Smooth muscle cell of the coronary artery (primary cell): ENCODE results near the gene TMEM161A. TPM values are rescaled to one million over a fixed set of nuclear protein-coding genes. Genes with fewer than 3 reads are reported as not detected.

Experiments
- total RNA-seq: library from RNA; depleted of rRNA; stranded (reverse); fragments of >200 nt; gene quantifications from 2 replicates; pipeline ENCODE4 v1.2.3, GENCODE V29; 2014; ENCODE audit warnings: low replicate concordance

The TMEM161A gene
- 20.6 and 32.3 TPM in 2 replicates for total RNA-seq

DNA sequence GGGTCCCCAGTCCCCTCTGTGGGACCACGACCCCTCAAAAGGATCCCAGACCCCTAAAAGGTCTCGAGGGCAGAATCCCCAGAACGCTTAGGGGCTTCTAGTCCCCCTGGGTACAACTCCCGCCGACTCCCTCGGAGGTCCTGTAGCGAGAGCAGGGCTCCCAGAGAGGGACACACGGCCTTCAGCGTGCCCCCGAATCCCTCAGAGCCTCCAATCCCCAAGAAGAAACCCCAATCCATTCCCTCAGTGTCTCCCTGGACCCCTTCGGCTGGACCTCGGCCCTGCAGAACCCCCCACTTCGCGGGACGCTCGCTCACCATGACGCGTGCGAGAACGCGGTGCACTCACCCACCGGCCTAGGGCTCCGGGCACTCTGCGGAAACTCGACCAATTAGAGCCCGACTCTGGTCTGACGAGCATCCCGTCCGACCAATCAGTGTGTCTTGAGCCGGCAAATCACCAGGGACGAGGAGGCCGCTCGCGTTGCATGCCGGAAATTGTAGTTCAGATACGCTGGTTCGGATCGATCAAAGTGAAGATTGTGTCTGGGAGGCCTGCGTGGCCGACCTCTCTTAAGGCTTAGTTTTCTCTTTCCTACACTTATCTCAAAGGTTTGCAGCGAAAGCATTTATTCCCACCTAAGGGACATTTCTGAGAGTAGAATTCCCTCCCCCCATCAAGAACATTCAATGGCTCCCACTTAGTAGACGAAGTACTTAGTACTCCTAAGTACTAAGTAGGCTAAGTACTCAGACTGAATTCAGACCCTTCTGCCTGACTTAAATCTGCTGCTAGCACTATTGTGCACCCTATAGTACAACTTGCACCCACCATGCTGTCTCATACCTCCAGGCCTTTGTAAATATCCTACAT, at the start of gene TMEM161A:
TSS of gene TMEM161A (minus strand) at position 370 of the 873 bp plus-strand sequence. CDS start at position 320, 50 bp downstream.

DNA sequence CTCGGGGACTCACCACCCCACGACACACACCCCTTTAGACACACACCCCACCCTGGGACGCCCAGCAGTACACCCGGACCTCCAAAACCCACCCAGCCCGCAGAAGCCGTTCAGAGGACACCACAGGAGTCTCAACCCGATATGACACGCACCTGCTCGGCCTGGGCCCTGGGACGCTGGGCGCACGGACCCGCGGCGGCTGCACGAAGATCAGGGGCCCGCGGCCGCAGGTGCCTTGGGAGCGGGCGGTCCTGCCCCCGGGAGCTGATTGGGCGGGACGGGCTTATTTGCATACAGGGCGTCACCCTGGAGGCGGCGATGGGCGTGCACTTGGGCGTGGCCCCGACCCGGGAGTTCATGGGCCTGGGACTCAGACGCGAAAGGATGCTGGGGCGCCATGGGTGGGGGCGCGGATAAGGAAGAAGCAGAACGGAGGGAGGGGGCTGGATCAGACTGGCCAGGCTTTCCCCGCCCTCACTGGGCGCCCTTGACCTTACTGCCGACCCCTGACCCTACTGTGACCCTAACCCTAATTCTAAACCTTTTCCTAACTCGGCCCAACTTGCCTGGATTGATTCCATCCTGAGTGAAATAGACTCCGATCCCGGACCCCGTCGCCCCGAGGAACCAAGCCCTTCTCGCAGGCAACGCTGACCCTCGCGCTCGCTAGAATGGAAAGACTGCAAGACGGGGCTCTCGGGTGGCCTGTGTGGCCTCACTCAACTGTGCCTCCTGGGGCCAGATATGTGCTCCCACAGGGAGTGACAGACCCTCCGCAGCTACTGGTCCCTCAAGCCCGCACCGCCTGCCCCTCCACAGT, 32.0 kb upstream of the TMEM161A start, which contains the start of gene MEF2B:
TSS of gene MEF2B (minus strand) at position 211 of the 820 bp plus-strand sequence. CDS start 19,528 bp downstream, outside the sequence.

Other genes starting within 250 kb of the TMEM161A start
- 4.4 and 5.7 TPM in 2 replicates for gene CERS1, start 242.3 kb downstream of the TMEM161A start, total RNA-seq
- 215 and 269 TPM in 2 replicates for gene COPE, start 219.1 kb downstream of the TMEM161A start, total RNA-seq
- 66.7 and 75.0 TPM in 2 replicates for gene DDX49, start 218.8 kb downstream of the TMEM161A start, total RNA-seq
- 41.4 and 91.4 TPM in 2 replicates for gene HOMER3, start 197.3 kb downstream of the TMEM161A start, total RNA-seq
- gene SUGP2, start 105.0 kb downstream of the TMEM161A start, total RNA-seq, result 15.3 and 25.8 TPM in 2 replicates
- gene ARMC6, start 104.9 kb downstream of the TMEM161A start, total RNA-seq, result 41.3 and 43.4 TPM in 2 replicates
- 3.7 and 4.9 TPM in 2 replicates for gene SLC25A42, start 74.5 kb downstream of the TMEM161A start, total RNA-seq
- not detected in 2 replicates for gene MEF2B, start 31.8 kb upstream of the TMEM161A start, total RNA-seq
- gene BORCS8, start 53.7 kb upstream of the TMEM161A start, total RNA-seq, result 4.7 and 20.0 TPM in 2 replicates
- 44.9 and 64.8 TPM in 2 replicates for gene RFXANK, start 53.8 kb upstream of the TMEM161A start, total RNA-seq
- gene NR2C2AP, start 64.9 kb upstream of the TMEM161A start, total RNA-seq, result 4.8 and 8.1 TPM in 2 replicates
- under 0.01 TPM in 1 of 2 replicates, not detected in the other for gene NCAN, start 73.5 kb upstream of the TMEM161A start, total RNA-seq
- gene TM6SF2, start 134.8 kb upstream of the TMEM161A start, total RNA-seq, result 0.12 and 0.83 TPM in 2 replicates
- 23.4 and 25.4 TPM in 2 replicates for gene SUGP1, start 182.0 kb upstream of the TMEM161A start, total RNA-seq
- gene MAU2, start 182.4 kb upstream of the TMEM161A start, total RNA-seq, result 23.2 and 31.8 TPM in 2 replicates